Retinal pigment epithelial cell (primary cell): ENCODE results near the gene NPC1.

Experiments used
- DNase-seq: peaks from one replicate; pipeline ENCODE4 v3.0.0-alpha.2; 2010; ENCODE audit warnings: low read depth
- H3K4me3 ChIP-seq: 2 replicates; pipeline ENCODE4 v1.5.1; 2011; ENCODE audit warnings: mild to moderate bottlenecking, low read length, control low read depth, moderate library complexity
- CTCF ChIP-seq: conservative IDR thresholded peaks from 2 replicates; pipeline ENCODE4 v1.5.1; 2011; ENCODE audit warnings: low read depth, low read length, control low read depth, inconsistent platforms

The NPC1 gene

GRCh38 chr18:23631312-23631711 is 45.0 kb upstream of the NPC1 start:
- TF ChIP-seq CTCF, result no peak
- no peak overlapping the region for H3K4me3 ChIP-seq
- no peak for DNase-seq

GRCh38 chr18:23629444-23629946 is 43.2 kb upstream of the NPC1 start:
- no peak overlapping the region for H3K4me3 ChIP-seq
- TF ChIP-seq CTCF, result no peak
- no peak for DNase-seq

- TF ChIP-seq CTCF, result no peak
- no peak for DNase-seq
- no peak overlapping the region for H3K4me3 ChIP-seq
These were observed 41.7 kb upstream of the NPC1 start for GRCh38 chr18:23627970-23628369.

GRCh38 chr18:23627321-23627720 is 41.0 kb upstream of the NPC1 start:
- DNase-seq, result peak; percentile 62
- H3K4me3 ChIP-seq, result no peak overlapping the region
- no peak for TF ChIP-seq CTCF

- H3K4me3 ChIP-seq, result no peak overlapping the region
- TF ChIP-seq CTCF, result no peak
- no peak for DNase-seq
These were observed 40.4 kb upstream of the NPC1 start for GRCh38 chr18:23626451-23627279.

- no peak for DNase-seq
- TF ChIP-seq CTCF, result no peak
- H3K4me3 ChIP-seq, result no peak overlapping the region
These were observed 36.7 kb upstream of the NPC1 start for GRCh38 chr18:23623040-23623439.

- DNase-seq, result no peak
- peak overlapping the region; percentile 47 for H3K4me3 ChIP-seq
- no peak for TF ChIP-seq CTCF
These were observed 33.1 kb upstream of the NPC1 start for GRCh38 chr18:23619388-23619881.
